ENCODE data around the gene ANKMY1. TPM values are rescaled to one million over a fixed set of nuclear protein-coding genes. Genes with fewer than 3 reads are reported as not detected.

Gene ANKMY1
- total RNA-seq, 1 donor from 2014 or later: 28.5 TPM

GRCh38 chr2:240494194-240494793 is 63.5 kb downstream of the ANKMY1 start:
- Mint-ChIP-seq H3K4me1 (ENCODE audit: unreplicated experiment) (no peaks in the 10 kb centered on the region), H3K4me3 (ENCODE audit: unreplicated experiment) (no peak overlapping the region), H3K27ac (ENCODE audit: unreplicated experiment) (no peak overlapping the region), H3K36me3 (ENCODE audit: unreplicated experiment) (peaks cover 34% of the 10 kb centered on the region), H3K27me3 (ENCODE audit: unreplicated experiment) (no peaks in the 10 kb centered on the region), H3K9me3 (ENCODE audit: unreplicated experiment) (peaks cover 37% of the 10 kb centered on the region)
- TF ChIP-seq CTCF (IDR thresholded peaks at IDR 0.05): no peak
- peak; percentile 63 for DNase-seq (ENCODE audit: extremely low spot score, unreplicated experiment)

GRCh38 chr2:240491483-240491882 is 66.3 kb downstream of the ANKMY1 start:
- TF ChIP-seq CTCF (IDR thresholded peaks at IDR 0.05): no peak
- peaks cover 57% of the 10 kb centered on the region for H3K9me3 Mint-ChIP-seq (ENCODE audit: unreplicated experiment)
- H3K4me3 Mint-ChIP-seq (ENCODE audit: unreplicated experiment): no peak overlapping the region
- peaks cover 32% of the 10 kb centered on the region for H3K36me3 Mint-ChIP-seq (ENCODE audit: unreplicated experiment)
- no peaks in the 10 kb centered on the region for H3K27me3 Mint-ChIP-seq (ENCODE audit: unreplicated experiment)
- no peak for DNase-seq (ENCODE audit: extremely low spot score, unreplicated experiment)
- no peak overlapping the region for H3K27ac Mint-ChIP-seq (ENCODE audit: unreplicated experiment)
- no peaks in the 10 kb centered on the region for H3K4me1 Mint-ChIP-seq (ENCODE audit: unreplicated experiment)

- peaks cover 3% of the 10 kb centered on the region for H3K9me3 Mint-ChIP-seq (ENCODE audit: unreplicated experiment)
- H3K4me1 Mint-ChIP-seq (ENCODE audit: unreplicated experiment): no peaks in the 10 kb centered on the region
- no peak for TF ChIP-seq CTCF (IDR thresholded peaks at IDR 0.05)
- peak; percentile 84 for DNase-seq (ENCODE audit: extremely low spot score, unreplicated experiment)
- no peaks in the 10 kb centered on the region for H3K27me3 Mint-ChIP-seq (ENCODE audit: unreplicated experiment)
- no peak overlapping the region for H3K4me3 Mint-ChIP-seq (ENCODE audit: unreplicated experiment)
- peaks cover 8% of the 10 kb centered on the region for H3K36me3 Mint-ChIP-seq (ENCODE audit: unreplicated experiment)
- H3K27ac Mint-ChIP-seq (ENCODE audit: unreplicated experiment): no peak overlapping the region
Observed at GRCh38 chr2:240482141-240482540, 75.6 kb downstream of the ANKMY1 start.

GRCh38 chr2:240481720-240482119 is 76.1 kb downstream of the ANKMY1 start:
- no peak for TF ChIP-seq CTCF (IDR thresholded peaks at IDR 0.05)
- DNase-seq (ENCODE audit: extremely low spot score, unreplicated experiment): peak; percentile 83
- no peaks in the 10 kb centered on the region for H3K4me1 Mint-ChIP-seq (ENCODE audit: unreplicated experiment)

GRCh38 chr2:240480834-240481623 is 76.8 kb downstream of the ANKMY1 start:
- Mint-ChIP-seq H3K9me3 (ENCODE audit: unreplicated experiment) (peaks cover 4% of the 10 kb centered on the region), H3K27ac (ENCODE audit: unreplicated experiment) (no peak overlapping the region), H3K36me3 (ENCODE audit: unreplicated experiment) (peaks cover 8% of the 10 kb centered on the region), H3K4me1 (ENCODE audit: unreplicated experiment) (no peaks in the 10 kb centered on the region), H3K27me3 (ENCODE audit: unreplicated experiment) (no peaks in the 10 kb centered on the region), H3K4me3 (ENCODE audit: unreplicated experiment) (no peak overlapping the region)
- no peak for TF ChIP-seq CTCF (IDR thresholded peaks at IDR 0.05)
- DNase-seq (ENCODE audit: extremely low spot score, unreplicated experiment): peak; percentile 73

More at GRCh38 chr2:240481720-240482119, 76.1 kb downstream of the ANKMY1 start:
- H3K27me3 Mint-ChIP-seq (ENCODE audit: unreplicated experiment): no peaks in the 10 kb centered on the region
- peaks cover 8% of the 10 kb centered on the region for H3K36me3 Mint-ChIP-seq (ENCODE audit: unreplicated experiment)
- H3K27ac Mint-ChIP-seq (ENCODE audit: unreplicated experiment): no peak overlapping the region
- H3K9me3 Mint-ChIP-seq (ENCODE audit: unreplicated experiment): no peaks in the 10 kb centered on the region
- H3K4me3 Mint-ChIP-seq (ENCODE audit: unreplicated experiment): no peak overlapping the region

Measured in osteocyte (in vitro differentiated cells).